Activated naive CD8-positive, alpha-beta T cell treated with anti-CD3 and anti-CD28 coated beads, Interleukin-2, amount 10 ng/mL, durations not matched to agents 7 days and 5 days (primary cell): Measurements from ENCODE around the gene SEC23A. TPM values are rescaled to one million over a fixed set of nuclear protein-coding genes. Genes with fewer than 3 reads are reported as not detected.
"Not testable (repeated sequence)": the region's sequence is repeated elsewhere in the genome, so short reads cannot be mapped to it uniquely, and the experiment has no call there.

Experiments
- ATAC-seq: fragments of 150-1000 bp; cut with Tn5 transposase; one replicate; pipeline ENCODE4 v1.10.0; 2021; ENCODE audit warnings: low read depth, moderate library complexity
- POLR2A ChIA-PET: fragments of 350-600 bp; sonication (Branson Sonifier 250); formaldehyde crosslinking; loops from one replicate; lab custom pipeline; 2021; ENCODE audit warnings: antibody characterized with exemption; lab: Charles Lee
- DNase-seq: peaks from one replicate; pipeline ENCODE4 v3.0.0; 2021
- H3K27ac Mint-ChIP-seq: one replicate; pipeline ENCODE4 v1.8.0; 2022; ENCODE audit warnings: mild to moderate bottlenecking, mixed read lengths
- H3K27me3 Mint-ChIP-seq: one replicate; pipeline ENCODE4 v1.8.0; 2022; ENCODE audit warnings: mild to moderate bottlenecking, moderate library complexity, mixed read lengths
- H3K36me3 Mint-ChIP-seq: one replicate; pipeline ENCODE4 v1.8.0; 2021; ENCODE audit warnings: mild to moderate bottlenecking, mixed read lengths
- H3K4me1 Mint-ChIP-seq: one replicate; pipeline ENCODE4 v1.8.0; 2021; ENCODE audit warnings: mixed read lengths
- H3K4me3 Mint-ChIP-seq: one replicate; pipeline ENCODE4 v1.8.0; 2022; ENCODE audit warnings: mild to moderate bottlenecking, moderate library complexity, mixed read lengths
- H3K9me3 Mint-ChIP-seq: one replicate; pipeline ENCODE4 v1.8.0; 2021; ENCODE audit warnings: mixed read lengths
- total RNA-seq, 2 experiments: library from RNA; stranded (reverse); gene quantifications; one replicate each; pipeline ENCODE4 v1.2.3, GENCODE V29; 2021

The SEC23A gene
- total RNA-seq, 2 experiments from 2014 or later, result 66.2 to 66.8 TPM

- DNase-seq (no peak), ATAC-seq (no peak)
- H3K4me1 Mint-ChIP-seq, result no peaks in the 10 kb centered on the region
- H3K4me3 Mint-ChIP-seq, result no peak overlapping the region
- POLR2A ChIA-PET, result no interaction called here
- H3K9me3 Mint-ChIP-seq, result no peaks in the 10 kb centered on the region
- no peaks in the 10 kb centered on the region for H3K27me3 Mint-ChIP-seq
- H3K36me3 Mint-ChIP-seq, result no peaks in the 10 kb centered on the region
- no peak overlapping the region for H3K27ac Mint-ChIP-seq
These were observed 87.0 kb downstream of the SEC23A start for GRCh38 chr14:39015964-39016577.

DNA sequence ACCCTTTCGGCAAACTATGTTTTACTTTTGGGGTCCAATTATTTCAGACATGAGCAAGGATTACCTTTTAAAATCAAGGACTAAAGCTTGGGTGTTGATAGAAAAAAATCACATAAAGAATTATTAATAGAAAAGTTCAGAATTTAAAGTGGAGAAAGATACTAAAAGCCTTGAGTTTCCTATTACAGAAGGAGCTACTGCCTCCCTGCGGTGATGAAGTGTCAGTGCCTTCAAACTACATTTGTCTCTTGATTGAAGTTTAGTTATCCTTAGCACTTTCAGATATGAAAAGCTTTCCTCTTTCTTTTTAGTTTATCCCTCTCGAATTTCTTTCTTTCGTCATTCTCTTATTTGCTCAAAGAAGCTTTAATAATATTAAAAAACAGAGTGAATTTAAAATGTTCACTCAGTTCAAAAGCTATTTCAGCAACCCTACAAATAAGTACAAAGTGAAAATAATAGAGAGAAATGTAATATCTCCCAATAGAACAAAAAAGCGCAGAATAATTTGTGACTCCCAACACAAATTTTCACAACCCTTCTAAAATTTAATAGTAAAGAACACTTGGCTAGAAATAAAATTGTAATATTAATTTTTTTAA, 87.6 kb downstream of the SEC23A start:
- Mint-ChIP-seq H3K36me3 (no peaks in the 10 kb centered on the region), H3K9me3 (no peaks in the 10 kb centered on the region), H3K27me3 (no peaks in the 10 kb centered on the region), H3K4me3 (no peak overlapping the region), H3K27ac (no peak overlapping the region), H3K4me1 (no peaks in the 10 kb centered on the region)
- ATAC-seq (no peak), DNase-seq (no peak)
- POLR2A ChIA-PET, result no interaction called here

GRCh38 chr14:39014460-39014859, 88.6 kb downstream of the SEC23A start:
- H3K4me3 Mint-ChIP-seq, result no peak overlapping the region
- H3K27me3 Mint-ChIP-seq, result no peaks in the 10 kb centered on the region
- H3K4me1 Mint-ChIP-seq, result no peaks in the 10 kb centered on the region
- no peak overlapping the region for H3K27ac Mint-ChIP-seq
- H3K9me3 Mint-ChIP-seq, result no peaks in the 10 kb centered on the region
- DNase-seq, result no peak
- POLR2A ChIA-PET, result no interaction called here
- no peaks in the 10 kb centered on the region for H3K36me3 Mint-ChIP-seq
- ATAC-seq, result no peak

GRCh38 chr14:39008965-39009364, 94.1 kb downstream of the SEC23A start:
- DNase-seq, H3K9me3 Mint-ChIP-seq, H3K27me3 Mint-ChIP-seq, H3K4me1 Mint-ChIP-seq, H3K36me3 Mint-ChIP-seq, ATAC-seq, H3K27ac Mint-ChIP-seq, H3K4me3 Mint-ChIP-seq, POLR2A ChIA-PET: not testable (repeated sequence)

GRCh38 chr14:39006721-39007410, 96.2 kb downstream of the SEC23A start:
- Mint-ChIP-seq H3K9me3 (no peaks in the 10 kb centered on the region), H3K4me1 (no peaks in the 10 kb centered on the region), H3K27ac (no peak overlapping the region), H3K4me3 (no peak overlapping the region), H3K27me3 (peaks cover 2% of the 10 kb centered on the region), H3K36me3 (no peaks in the 10 kb centered on the region)
- DNase-seq (no peak), ATAC-seq (no peak)
- POLR2A ChIA-PET, result no interaction called here

DNA sequence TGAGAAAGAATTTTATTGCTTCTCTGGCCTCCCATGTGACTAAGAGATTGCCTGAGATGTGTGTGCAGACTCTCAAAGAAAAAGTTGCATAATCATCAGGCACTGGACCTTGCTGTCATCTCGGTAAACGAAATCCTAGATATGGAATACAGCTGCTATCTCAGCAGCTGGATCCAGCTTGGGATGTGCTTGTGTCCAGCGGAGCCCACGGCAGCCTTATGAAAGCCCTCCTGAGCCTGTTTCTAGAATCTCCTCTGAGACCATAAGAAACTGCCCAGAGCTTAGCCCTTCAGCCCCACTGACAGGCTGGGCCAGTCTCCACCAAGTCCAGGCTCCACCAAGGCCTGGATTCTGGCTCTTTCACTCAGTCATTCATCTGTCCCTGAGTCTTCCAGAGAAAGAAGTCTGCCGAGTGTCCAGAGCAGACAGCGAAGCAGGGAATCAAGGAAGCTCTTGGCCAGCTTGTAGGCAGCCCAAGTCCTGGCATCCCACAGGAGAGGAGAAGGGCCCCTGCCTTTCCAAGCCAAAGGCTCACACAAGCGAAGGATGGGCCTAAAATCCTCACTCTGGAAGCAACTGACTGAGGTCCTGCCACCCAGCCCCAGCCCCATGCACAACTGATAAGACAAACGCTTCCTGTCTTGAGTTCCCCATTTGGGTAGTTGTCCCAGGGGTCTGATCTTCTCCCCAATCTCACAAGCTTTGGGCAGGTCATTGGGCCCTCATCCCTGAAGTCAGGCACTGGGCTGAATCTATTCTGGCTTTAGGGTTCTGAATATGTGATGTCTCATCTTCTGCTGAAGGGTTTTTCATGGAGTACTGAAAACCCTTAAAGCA, 97.8 kb downstream of the SEC23A start:
- Mint-ChIP-seq H3K36me3 (no peaks in the 10 kb centered on the region), H3K9me3 (no peaks in the 10 kb centered on the region), H3K27ac (no peak overlapping the region), H3K4me3 (no peak overlapping the region), H3K27me3 (peaks cover 2% of the 10 kb centered on the region), H3K4me1 (no peaks in the 10 kb centered on the region)
- DNase-seq (no peak), ATAC-seq (no peak)
- POLR2A ChIA-PET, result no interaction called here

DNA sequence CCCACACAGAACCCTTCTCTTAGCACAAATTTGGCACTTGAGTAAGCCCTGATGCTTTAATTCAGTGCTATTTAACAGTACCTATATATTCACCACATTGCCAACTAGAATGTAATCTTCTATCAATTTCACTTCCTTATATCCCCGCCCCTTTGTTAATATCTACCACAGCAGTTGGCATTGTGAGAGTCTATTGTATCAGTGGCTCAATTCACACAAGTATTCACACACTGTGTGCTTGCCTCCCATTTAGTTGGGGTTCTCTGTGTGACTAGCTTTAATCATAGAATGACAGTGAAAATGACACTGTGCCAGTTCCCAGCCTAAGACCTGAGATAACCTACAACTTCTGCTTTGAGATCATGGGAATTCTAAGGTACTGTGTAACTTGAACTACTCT, 103.1 kb downstream of the SEC23A start:
- POLR2A ChIA-PET, result no interaction called here
- peaks cover 2% of the 10 kb centered on the region for H3K27me3 Mint-ChIP-seq
- no peak for DNase-seq
- H3K9me3 Mint-ChIP-seq, result no peaks in the 10 kb centered on the region
- no peak for ATAC-seq
- H3K4me1 Mint-ChIP-seq, result no peaks in the 10 kb centered on the region
- H3K4me3 Mint-ChIP-seq, result no peak overlapping the region
- H3K27ac Mint-ChIP-seq, result no peak overlapping the region
- H3K36me3 Mint-ChIP-seq, result no peaks in the 10 kb centered on the region

DNA sequence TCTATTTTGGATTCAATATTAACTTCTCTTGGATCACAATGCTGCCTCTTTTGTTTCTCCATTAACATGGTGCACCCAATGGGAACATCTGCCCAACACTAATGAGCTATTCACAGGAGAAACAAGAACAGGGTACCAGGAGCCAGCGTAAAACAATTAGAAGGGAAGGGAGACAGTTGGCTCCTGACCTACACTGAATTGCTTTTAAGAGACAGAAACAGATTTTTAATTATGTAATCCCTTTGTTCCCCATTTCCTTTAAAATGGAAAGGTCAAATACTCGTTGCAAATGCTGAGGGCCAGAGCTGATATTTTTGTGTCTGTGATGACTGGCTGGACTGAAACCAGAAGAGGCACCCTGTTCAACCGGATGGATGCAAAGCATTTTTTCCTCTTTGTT, 108.3 kb downstream of the SEC23A start:
- POLR2A ChIA-PET, result no interaction called here
- peaks cover 6% of the 10 kb centered on the region for H3K4me1 Mint-ChIP-seq
- ATAC-seq (no peak), DNase-seq (no peak)
- H3K4me3 Mint-ChIP-seq, result no peak overlapping the region
- no peaks in the 10 kb centered on the region for H3K9me3 Mint-ChIP-seq
- no peaks in the 10 kb centered on the region for H3K36me3 Mint-ChIP-seq
- H3K27ac Mint-ChIP-seq, result no peak overlapping the region
- peaks cover 6% of the 10 kb centered on the region for H3K27me3 Mint-ChIP-seq

DNA sequence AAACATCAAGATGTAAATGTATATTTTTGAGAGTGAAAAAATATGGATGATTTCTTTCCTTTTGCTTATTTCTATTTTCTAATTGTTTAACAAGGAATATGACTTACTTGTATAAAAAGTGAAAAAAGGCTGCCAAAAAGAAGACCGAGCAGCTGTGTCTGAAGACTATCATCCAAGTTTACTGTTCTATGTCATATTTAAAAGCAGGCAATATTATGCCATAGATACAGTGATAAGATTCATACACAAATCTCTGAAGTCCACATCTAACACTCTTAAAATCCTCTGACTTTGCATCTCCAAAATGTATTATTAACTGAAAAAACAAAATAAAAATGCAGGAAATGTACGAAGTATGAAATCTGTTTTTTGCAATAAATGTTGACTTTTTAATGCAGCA, 109.1 kb downstream of the SEC23A start:
- no peak overlapping the region for H3K27ac Mint-ChIP-seq

DNA sequence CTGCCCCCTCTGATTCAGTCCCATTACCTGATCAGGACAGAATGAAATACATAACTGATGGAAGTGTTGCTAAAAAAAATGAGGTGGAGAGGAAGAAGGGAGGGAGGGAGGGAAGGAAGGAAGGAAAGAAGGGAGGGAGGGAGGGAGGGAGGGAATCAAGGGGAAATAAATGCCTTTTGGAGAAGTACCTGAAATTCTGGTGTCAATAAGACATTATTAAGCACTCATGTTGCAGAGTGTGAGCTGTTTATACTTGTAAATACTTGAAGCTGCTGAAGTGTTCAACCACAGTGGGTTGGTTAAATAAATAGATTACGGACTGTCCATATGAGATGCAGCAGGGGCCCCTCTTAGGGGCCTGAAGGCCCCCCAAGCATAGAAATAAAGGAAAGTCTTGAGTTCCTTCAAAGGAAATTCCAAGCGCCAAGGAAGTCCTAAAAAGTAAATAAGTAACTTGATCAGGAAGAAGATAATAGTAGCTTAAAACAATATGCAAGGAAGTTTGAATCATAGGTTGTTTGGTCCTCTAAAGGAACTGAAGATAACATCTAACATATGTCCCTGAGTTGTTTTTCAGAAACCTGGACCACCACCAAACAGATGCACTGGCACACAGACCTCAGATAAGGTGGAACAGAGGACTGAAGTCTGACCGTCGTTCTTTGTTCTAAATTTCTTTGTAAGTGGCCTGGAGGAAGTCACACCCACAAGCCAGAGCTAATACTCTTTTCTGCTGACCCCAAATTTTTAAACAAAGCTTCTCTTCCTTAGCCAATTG, 110.8 kb downstream of the SEC23A start:
- no peak overlapping the region for H3K4me3 Mint-ChIP-seq
- peaks cover 6% of the 10 kb centered on the region for H3K27me3 Mint-ChIP-seq
- POLR2A ChIA-PET, result no interaction called here
- no peaks in the 10 kb centered on the region for H3K36me3 Mint-ChIP-seq
- peaks cover 15% of the 10 kb centered on the region for H3K4me1 Mint-ChIP-seq
- DNase-seq (no peak), ATAC-seq (no peak)
- H3K27ac Mint-ChIP-seq, result no peak overlapping the region
- no peaks in the 10 kb centered on the region for H3K9me3 Mint-ChIP-seq

More for the DNA sequence above, 109.1 kb downstream of the SEC23A start:
- POLR2A ChIA-PET, result no interaction called here
- H3K36me3 Mint-ChIP-seq, result no peaks in the 10 kb centered on the region
- no peaks in the 10 kb centered on the region for H3K9me3 Mint-ChIP-seq
- peaks cover 12% of the 10 kb centered on the region for H3K4me1 Mint-ChIP-seq
- DNase-seq (no peak), ATAC-seq (no peak)
- H3K4me3 Mint-ChIP-seq, result no peak overlapping the region
- H3K27me3 Mint-ChIP-seq, result peaks cover 6% of the 10 kb centered on the region

GRCh38 chr14:38991299-38991698, 111.7 kb downstream of the SEC23A start:
- no peak overlapping the region for H3K27ac Mint-ChIP-seq
- H3K4me3 Mint-ChIP-seq, result no peak overlapping the region
- no peak for ATAC-seq
- no peaks in the 10 kb centered on the region for H3K36me3 Mint-ChIP-seq
- no peak for DNase-seq
- POLR2A ChIA-PET, result no interaction called here
- H3K27me3 Mint-ChIP-seq, result peaks cover 6% of the 10 kb centered on the region
- no peaks in the 10 kb centered on the region for H3K9me3 Mint-ChIP-seq
- H3K4me1 Mint-ChIP-seq, result peaks cover 15% of the 10 kb centered on the region

- no peak for DNase-seq
- ATAC-seq, result peak; percentile 68
- POLR2A ChIA-PET, result no interaction called here
- peaks cover 15% of the 10 kb centered on the region for H3K4me1 Mint-ChIP-seq
- H3K4me3 Mint-ChIP-seq, result peak overlapping the region; percentile 76
- no peaks in the 10 kb centered on the region for H3K9me3 Mint-ChIP-seq
- H3K27me3 Mint-ChIP-seq, result peaks cover 6% of the 10 kb centered on the region
- peak overlapping the region; percentile 79 for H3K27ac Mint-ChIP-seq
- no peaks in the 10 kb centered on the region for H3K36me3 Mint-ChIP-seq
These were observed 113.0 kb downstream of the SEC23A start for GRCh38 chr14:38989922-38990546.
